Colon (tissue), 2 donors: ENCODE data around the gene C20orf144.

Experiments
- FAIRE-seq: peaks from 2 replicates; lab custom pipeline; 2012; peaks lifted over from hg19 to GRCh38; lab: Jason Lieb, UNC
- donor health status: control.
- donor health status: control.

The C20orf144 gene

DNA sequence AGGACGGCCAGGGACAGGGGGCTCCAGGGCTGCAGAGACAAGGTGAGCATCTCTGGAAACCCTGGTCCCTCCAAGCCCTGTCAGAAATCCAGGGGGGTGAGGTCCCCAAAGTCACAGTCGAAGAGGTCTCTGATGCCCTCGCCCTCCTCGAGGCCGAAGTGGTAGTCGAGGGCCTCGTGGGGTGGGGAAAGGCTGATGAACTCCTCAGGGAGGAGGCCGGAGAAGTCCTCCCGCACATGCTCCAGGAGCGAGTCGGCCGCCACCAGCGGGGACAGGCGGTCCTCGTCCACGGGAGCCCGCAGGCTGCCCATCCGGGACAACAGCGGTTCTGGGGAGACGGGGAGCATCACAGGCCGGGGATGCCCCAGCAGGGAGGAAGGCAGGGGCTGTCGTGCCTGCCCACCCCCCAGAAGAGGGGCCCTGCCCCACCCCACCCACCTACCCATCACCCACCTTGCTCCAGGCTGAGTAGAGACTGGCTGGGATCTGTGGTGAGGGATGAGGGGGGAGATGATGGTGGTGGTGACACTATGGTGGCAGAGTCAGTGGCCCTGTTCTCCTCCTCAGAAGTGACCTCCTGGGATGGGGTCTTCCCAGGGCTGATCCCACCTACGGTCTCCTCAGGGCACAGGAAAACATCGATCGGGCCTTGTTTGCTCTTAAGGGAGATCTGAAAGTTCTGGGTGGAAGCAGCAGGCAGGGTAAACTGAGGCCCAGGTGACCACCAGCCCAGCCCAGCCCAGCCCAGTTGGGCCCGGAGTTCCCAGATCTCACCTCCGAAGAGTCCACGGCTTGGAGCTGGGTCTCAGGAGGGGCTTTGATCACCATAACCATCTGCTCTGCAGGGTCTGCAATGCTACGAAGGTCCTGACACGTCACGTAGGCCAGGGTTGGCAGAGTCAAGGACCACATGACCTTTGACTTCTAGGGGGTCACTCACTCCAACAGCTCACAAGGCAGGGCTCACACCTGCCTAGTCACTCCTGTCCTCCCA is 14.8 kb downstream of the C20orf144 start:
- FAIRE-seq: no peak

DNA sequence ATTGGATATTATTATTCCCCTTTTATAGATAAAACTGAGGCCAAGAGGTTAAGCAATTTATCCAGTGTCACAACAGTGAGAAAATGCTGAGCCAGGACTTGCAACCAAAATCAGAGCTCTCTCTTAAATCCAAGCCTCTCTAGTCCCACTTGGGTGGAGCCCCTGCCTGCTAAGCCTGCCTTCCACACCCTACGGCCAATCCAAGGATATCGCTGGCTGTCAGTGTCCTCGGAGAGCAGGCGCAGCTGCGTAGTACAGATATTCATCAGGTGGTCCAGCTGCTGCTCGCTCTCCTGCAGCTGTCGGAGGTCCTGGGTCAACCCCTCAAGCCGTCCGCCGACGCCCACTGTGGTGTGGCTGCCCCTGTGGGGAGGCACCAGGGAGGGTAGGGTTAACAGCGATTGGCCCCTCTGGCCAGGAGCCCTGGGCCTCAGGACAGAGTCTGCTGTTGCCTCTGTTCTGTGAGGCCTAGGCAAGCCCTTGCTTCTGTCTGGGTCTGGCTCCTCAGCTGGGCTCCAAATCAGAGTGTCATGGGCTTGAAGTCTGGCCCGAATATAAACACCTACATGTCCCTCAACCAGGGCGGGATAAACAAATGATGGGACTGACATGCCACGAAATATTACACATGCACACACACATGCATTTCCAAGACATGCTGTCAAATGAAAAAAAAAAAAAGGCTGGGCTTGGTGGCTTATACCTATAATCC is 16.0 kb downstream of the C20orf144 start:
- no peak for FAIRE-seq

- FAIRE-seq: no peak
Observed at GRCh38 chr20:33679758-33680485, 17.8 kb downstream of the C20orf144 start.

DNA sequence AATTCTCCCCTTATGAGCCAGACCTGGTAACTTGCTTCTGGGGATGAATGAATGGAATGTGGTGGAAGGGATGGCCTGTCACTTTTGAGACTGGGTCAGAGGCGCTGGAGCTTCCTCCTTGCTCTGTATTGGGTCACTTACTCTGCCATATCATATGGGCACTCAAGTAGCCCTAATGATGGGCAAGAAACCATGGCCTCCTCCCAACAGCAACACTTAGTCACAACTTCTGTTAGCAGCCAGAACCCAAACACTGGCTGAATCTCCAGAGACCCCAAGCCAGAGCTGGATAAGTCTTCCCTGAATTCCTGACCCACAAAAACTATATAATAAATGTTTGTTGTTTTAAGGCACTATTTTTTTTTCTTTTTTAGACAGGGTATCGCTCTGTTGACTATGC is 18.6 kb downstream of the C20orf144 start:
- no peak for FAIRE-seq

- no peak for FAIRE-seq
Observed at GRCh38 chr20:33681288-33681687, 19.2 kb downstream of the C20orf144 start.

DNA sequence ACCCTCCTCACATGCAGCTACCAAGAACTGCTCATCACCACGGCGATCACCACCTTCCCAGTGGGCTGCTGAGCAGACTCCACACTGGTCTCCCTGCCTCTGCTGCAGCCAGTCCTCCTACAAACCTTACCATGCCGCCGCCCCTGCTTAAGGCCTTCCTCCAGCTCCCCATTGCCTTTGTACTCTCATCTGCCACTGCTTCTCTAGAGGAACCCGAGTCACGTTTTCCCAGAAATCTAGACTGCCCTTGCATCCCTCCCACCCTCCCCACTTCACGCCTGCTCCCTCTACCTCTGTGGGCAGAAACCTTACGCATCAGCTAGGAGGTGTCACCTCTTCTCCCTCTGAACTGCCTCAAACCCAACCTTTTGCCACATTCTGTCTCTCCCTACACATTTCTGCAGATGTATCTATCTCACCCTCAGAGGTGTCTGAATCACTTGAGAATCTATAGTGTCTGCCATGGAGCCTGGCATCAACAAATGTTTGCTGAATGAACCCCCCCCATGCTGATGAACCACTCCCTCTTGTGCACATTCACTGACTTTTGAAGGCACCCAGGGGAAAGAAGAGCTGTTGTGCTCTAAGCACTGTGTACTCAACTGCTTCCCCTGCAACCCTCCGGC is 19.7 kb downstream of the C20orf144 start:
- no peak for FAIRE-seq

DNA sequence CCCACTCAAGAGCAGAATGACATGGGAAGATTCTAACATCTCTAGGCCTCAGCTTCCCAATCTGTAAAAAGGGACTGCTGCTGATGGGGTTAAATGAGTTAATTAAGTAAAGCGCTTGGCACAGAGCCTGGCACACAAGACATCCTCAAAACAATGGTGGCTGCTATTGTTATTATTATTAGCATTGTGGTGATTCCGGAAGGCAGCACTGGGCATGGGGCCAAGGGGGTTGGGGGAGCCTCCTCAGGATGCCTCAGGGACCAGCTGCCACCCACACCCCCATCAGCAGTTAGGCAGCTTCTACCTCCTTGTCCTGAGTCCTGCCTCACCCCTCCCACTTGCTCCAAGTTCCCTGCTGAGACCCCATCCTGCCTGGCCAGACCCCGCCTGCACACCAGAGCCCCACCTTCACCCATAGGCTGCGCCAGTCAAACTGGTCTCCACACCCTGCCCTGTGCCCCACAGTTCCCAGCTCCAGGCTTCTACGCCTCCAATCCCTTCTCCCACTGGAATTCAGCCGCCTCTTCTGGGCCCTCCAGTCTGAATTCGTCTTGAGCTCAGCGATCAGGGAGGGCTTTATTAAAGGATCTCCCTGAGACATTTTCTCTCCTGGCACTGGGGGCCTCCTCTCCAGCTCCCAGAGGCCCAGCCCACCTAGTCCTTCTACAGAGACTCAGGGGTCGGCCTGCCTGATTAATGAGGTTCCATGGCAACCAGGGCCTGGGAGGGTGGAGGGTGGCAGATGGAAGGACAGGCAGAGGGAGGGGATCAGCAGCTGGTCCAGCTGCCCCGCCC is 22.6 kb downstream of the C20orf144 start:
- FAIRE-seq: no peak

DNA sequence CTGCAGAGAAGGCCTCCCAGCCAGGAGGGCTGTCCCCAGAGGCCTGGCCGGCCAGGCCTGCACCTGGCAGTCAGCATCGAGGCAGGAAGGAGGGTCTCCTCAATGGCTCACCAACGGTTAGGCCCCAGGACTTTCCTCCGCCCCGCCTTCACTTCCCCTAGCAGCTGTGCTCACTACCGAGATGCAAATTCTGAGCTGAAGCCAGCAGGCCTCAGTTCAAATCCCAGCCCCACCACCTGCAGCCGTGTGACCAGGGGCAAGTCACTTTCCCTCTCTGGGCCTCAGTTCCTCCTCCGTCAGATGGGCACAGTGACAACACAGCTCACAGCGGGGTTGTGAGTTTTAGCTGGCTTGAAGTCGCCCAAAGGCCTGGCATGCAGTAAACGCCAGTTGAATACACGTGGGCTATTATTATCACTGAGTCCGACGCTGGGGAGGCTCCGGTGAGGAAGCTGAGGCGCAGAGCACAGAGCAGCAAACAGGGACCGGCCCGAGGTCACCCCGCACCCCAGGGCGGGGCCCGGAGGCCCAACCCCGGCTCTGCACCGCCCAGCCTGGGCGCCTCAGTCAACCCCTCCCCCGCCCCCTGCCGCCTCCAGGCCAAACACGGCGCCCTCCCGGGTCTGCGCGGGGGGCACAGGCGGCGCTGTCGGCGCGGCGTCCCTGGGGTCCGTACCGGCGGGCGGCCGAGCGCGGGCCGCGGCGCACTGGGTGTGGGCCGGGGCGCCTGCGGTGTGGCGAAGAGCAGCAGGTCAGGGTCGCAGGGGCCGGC is 23.4 kb downstream of the C20orf144 start:
- FAIRE-seq: no peak

DNA sequence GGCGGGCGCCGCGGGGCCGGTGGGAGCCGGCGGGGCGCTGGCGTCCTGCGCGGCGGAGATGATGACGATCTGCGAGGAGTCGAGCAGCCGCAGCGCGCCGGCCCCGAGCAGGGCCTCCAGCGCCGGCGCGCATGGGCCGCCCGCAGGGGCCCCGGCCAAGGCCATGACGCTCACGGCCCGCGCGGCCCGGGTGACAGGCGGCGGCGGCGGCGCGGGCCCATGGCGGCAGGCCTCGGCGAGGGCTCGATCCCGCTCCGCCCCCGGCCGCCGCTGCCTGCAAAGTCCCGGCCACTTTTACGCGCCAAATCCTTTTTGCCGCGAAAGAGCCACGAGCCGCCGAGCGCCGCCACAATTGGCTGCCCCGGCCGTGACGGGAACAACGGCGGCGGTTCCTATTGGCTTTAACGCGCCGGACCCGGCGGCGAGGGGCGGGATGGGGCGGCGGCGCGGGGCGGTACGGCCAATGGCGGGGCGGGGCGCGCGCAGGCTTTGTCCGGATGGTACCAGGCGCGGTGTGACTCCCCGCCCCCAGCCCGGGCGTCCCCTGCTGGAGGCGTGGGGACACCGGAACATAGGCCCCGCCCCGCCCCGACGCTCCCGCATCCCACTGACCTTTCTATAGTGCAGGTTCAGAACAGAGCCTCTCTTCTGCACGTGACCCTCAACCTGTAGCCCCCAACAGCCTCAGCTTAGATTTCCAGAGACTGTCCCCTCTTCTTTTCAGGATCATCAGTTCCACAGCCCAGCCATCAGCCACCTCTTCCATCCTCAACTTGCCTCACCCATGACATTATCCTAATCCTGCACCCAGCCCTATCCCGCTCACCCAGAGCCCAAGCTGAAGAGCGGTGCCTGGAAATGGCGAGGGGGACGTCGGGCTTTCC is 24.2 kb downstream of the C20orf144 start, which contains the start of gene E2F1:
TSS of gene E2F1 (minus strand) at position 286 of the 884 bp plus-strand sequence. CDS start at position 165, 121 bp downstream.
- FAIRE-seq: no peak

- FAIRE-seq: no peak
Observed at GRCh38 chr20:33686984-33687366, 24.8 kb downstream of the C20orf144 start.

- FAIRE-seq: no peak
Observed at GRCh38 chr20:33687370-33687915, 25.3 kb downstream of the C20orf144 start.

DNA sequence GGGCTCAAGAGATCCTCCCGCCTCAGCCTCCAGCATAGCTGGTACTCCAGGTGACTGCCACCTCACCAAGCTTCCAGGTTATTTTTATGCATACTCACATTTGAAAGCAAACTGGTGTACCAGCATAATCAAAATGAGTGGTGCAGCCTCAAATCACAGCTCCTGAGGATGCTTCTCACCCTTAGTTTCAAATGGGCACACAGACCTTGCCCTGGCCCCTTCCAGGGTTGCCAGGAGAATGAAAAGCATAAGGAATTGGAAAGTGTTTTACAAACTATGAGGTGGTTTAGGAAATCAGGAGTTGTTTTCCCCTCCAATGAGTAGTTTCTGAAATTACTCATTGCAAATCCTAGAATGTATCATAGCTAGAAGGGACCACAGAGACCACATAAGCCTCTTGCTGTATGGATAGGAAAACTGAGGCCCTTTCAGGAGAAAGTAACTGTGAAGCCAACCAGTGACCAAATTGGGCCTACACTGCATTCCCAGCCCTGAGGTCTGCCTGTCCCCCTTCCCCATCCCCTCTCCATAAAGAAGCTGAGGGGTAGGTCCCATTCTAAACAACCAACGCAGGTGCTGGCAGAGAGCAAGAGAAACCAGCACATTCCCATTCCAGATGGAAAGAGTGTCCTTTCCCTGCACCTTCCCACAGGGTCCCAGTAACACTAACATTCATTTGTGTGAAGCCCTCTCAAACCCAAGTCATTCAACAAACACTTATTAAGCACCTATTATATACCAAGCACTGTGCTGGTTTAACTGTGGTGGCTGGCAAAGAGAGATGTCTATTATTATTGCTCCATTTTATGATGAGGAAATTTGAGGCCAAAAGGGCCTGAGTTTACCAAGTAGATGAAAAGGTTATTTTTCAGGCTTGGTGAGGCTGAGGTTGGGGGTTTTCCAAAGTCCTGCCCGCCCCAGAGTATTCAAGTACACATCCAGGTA is 26.1 kb downstream of the C20orf144 start:
- no peak for FAIRE-seq

DNA sequence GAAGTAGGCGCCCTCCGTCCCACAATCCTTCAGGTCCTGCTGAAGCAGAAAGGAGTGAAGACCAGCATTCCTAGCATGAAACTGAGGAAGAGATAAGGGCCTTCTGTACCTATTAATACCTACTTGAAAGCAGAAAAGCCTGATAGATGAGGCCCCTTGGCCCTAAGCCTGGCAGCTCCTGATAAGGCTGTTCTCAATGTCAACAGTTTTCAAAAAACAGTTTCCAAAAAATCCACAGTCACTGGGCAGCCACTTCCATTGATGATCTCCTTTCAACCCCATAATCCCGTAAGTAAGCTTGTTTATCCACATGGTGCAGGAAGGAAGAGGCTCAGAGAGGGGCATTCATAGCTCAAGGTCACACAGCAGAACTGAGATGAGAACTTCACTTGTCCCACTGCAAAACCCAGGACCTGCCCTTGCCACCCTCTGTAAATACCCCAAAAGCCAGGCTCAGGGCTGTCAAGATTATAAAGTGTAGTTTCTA is 26.9 kb downstream of the C20orf144 start:
- no peak for FAIRE-seq

DNA sequence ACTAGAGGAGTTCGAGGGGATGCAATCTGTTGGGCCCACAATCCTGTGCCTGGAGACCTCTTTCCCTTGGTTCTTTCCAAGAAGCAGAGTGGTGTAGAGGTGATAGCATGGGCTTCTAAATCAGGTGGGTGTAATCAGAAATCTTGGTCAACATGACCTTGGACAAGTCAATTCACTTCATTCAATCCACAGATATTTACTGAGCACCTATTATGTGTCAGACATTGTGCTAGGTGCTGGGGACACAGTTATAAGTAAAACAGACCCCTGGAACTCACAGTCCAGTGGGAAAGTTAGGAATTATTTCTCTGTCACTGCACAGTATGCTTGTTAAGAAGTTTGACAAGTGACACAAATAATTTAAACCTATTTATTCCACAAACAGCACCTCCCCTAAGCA is 27.4 kb downstream of the C20orf144 start:
- no peak for FAIRE-seq

DNA sequence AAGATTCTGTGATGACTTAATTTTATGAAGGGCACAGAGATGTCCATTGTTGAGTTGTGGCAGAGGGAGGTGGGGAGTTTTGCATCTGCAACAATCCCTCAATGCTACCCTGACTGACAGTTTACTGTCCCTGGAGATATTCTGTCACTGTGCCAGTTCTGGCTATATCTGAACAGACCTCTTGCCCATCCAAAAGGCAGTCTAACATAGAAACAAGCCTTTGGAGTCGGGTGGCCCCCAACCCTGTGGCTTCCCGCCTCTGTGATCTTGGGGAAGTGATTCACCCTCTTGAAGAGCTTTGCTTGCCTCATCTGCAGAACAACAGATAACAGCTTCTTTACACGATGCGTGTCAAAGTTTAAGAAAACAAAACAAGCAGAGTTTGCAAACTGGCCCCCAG is 27.8 kb downstream of the C20orf144 start:
- no peak for FAIRE-seq

GRCh38 chr20:33693289-33693688 is 31.2 kb downstream of the C20orf144 start:
- FAIRE-seq: no peak

DNA sequence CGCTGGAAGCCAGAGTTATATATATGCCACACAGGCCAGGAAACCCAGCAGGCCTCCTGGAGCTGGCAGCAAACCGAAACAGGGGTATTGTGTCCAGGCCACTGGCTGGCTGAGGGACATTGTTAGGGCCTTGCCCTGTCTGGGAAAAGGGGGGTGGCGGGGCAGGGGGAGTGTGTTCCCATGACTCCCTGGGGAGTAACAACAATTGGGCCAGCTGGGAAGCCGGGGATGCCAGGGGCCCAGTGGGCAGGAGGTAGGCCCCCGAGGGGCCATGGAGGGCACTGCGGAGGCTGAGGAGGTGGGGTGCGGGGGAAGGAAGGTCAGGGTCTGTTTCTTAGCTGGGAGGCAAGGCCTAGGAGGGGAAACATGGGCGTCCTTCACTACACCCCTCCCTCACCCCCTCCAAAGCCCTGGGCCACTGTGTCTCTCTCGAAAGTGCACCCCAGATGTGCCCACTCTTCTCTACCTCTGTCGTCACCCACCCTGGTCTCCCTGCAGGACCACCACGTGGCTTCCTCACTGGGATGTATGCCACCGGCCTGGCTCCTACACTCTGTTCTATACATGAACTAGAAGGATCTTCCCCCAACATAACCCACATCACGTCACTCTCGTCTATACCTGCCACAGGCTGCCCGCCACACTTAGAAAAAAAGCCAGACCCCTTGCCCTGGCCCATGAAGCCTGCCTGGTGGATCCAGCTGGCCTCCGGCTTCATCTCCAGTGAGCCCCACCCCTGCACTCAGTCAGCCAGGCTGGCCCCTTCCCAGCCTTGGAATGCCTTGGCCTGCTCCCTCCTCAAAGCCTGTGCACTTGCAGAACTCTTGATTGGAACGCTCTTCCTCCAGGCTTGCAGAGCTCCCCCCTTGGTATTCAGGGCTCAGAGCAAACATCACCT is 31.9 kb downstream of the C20orf144 start:
- FAIRE-seq: no peak
